Breast epithelium (tissue), 4 donors: ENCODE data around the gene NCAPH2. TPM values are rescaled to one million over a fixed set of nuclear protein-coding genes. Genes with fewer than 3 reads are reported as not detected.

Experiments
- DNase-seq, 2 donors: peaks; one replicate each; pipeline ENCODE4 v3.0.0-alpha.2; 2019; ENCODE audit warnings: low spot score in 2 of 2
- H3K27ac ChIP-seq, 2 donors: fragments of 200-600 bp; sonication (generic) in 1 of 2; one replicate each; pipeline ENCODE4 v1.5.1; 2016 to 2019; ENCODE audit warnings: mild to moderate bottlenecking in 1 of 2
- H3K27me3 ChIP-seq, 2 donors: fragments of 200-600 bp; sonication (generic) in 1 of 2; one replicate each; pipeline versions ENCODE4 v1.5.1 to v1.6.0; 2017 to 2019; ENCODE audit warnings: control low read depth in 1 of 2, mild to moderate bottlenecking in 1 of 2
- H3K36me3 ChIP-seq: fragments of 200-600 bp; one replicate; pipeline ENCODE4 v1.5.1; 2019
- H3K4me1 ChIP-seq, 2 donors: fragments of 200-600 bp; sonication (generic); one replicate each; pipeline ENCODE4 v1.5.1; 2016 to 2019; ENCODE audit warnings: control low read depth in 1 of 2
- H3K4me3 ChIP-seq, 3 donors: fragments of 200-600 bp; sonication (generic); 1 replicate in 2 of 3; 2 replicates in 1 of 3; pipeline ENCODE4 v1.5.1; 2016 to 2019; ENCODE audit warnings: mild to moderate bottlenecking in 3 of 3, moderate library complexity in 2 of 3
- H3K9me3 ChIP-seq, 2 donors: fragments of 200-600 bp; sonication (generic) in 1 of 2; one replicate each; pipeline ENCODE4 v1.5.1; 2016 to 2019; ENCODE audit warnings: control low read depth in 1 of 2
- CTCF ChIP-seq, 3 donors: fragments of 450-650 bp; IDR thresholded peaks; one replicate each; pipeline ENCODE4 v1.5.1; 2016 to 2017; ENCODE audit warnings: antibody characterized with exemption in 3 of 3, mild to moderate bottlenecking in 3 of 3, moderate library complexity in 3 of 3
- POLR2A ChIP-seq: fragments of 450-650 bp; IDR thresholded peaks from one replicate; pipeline ENCODE4 v1.6.1; 2016; ENCODE audit warnings: antibody characterized with exemption, mild to moderate bottlenecking, moderate library complexity
- POLR2AphosphoS5 ChIP-seq, 3 donors: sonication (generic); formaldehyde crosslinking; IDR thresholded peaks; one replicate each; pipeline ENCODE4 v1.6.1; 2017; ENCODE audit warnings: antibody characterized with exemption in 3 of 3
- intact Hi-C: fragments of 100-400 bp; cut with DNase I; formaldehyde crosslinking; loops from one replicate; pipeline ENCODE4 v1.15.1; 2023; ENCODE audit warnings: low total_unique reads
- total RNA-seq, 3 donors: library from RNA; depleted of rRNA; stranded (reverse); fragments of >200 nt; gene quantifications; one replicate each; pipeline ENCODE4 v1.1.0, GENCODE V29; 2016

Gene NCAPH2
- total RNA-seq, 3 donors from 2014 or later: 25.9 to 48.2 (median 43.0) TPM

GRCh38 chr22:50569896-50570535 lies 62.0 kb downstream of the NCAPH2 start:
- Histone ChIP-seq H3K9me3 (no peaks in the 10 kb centered on the region), H3K4me3 (no peak overlapping the region), H3K36me3 (peaks cover 11% of the 10 kb centered on the region), H3K27ac (peak overlapping the region in 1 of 2 donors; percentile 58), H3K4me1 (no peaks in the 10 kb centered on the region), H3K27me3 (no peaks in the 10 kb centered on the region)
- TF ChIP-seq CTCF (IDR thresholded peaks at IDR 0.05): no peak
- no peak for TF ChIP-seq POLR2AphosphoS5 (IDR thresholded peaks at IDR 0.05)
- TF ChIP-seq POLR2A: no peak
- DNase-seq: no peak
- intact Hi-C loops: no loop called here

DNA sequence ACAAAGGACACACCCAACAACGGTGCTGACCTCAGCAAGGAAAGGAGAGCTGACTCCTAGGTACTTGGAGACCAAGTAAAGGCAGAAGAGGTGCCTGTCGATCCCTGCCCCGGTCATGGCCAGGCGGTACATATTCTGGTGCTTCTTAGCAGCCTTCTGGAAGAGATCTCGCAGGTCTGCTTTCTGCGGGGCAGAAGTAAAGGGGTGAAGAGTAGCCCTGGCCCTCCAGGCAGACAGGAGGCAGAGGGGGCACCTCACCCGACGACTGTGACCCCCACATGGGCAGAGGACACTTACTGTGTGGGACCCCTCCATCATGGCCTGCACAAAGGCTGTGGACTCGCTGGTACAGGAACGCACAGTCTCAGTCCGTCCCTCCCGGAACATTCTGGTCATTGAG lies 62.8 kb downstream of the NCAPH2 start:
- Histone ChIP-seq H3K27ac (peak overlapping the region; percentile 3 to 58), H3K36me3 (peaks cover 11% of the 10 kb centered on the region), H3K4me1 (no peaks in the 10 kb centered on the region), H3K9me3 (no peaks in the 10 kb centered on the region), H3K27me3 (no peaks in the 10 kb centered on the region), H3K4me3 (no peak overlapping the region)
- intact Hi-C loops: no loop called here
- no peak for DNase-seq
- no peak for TF ChIP-seq CTCF (IDR thresholded peaks at IDR 0.05)

GRCh38 chr22:50571264-50572175 lies 63.5 kb downstream of the NCAPH2 start:
- TF ChIP-seq POLR2A (no peak), CTCF (IDR thresholded peaks at IDR 0.05) (no peak), POLR2AphosphoS5 (IDR thresholded peaks at IDR 0.05) (no peak)
- intact Hi-C loops: no loop called here
- H3K36me3 ChIP-seq: peaks cover 11% of the 10 kb centered on the region
- no peak for DNase-seq
- H3K27ac ChIP-seq: peak overlapping the region; percentile 3 to 58
- H3K4me1 ChIP-seq: no peaks in the 10 kb centered on the region
- no peaks in the 10 kb centered on the region for H3K9me3 ChIP-seq
- no peaks in the 10 kb centered on the region for H3K27me3 ChIP-seq
- H3K4me3 ChIP-seq: no peak overlapping the region

- peaks cover 11% of the 10 kb centered on the region for H3K36me3 ChIP-seq
- no peaks in the 10 kb centered on the region for H3K9me3 ChIP-seq
- no peaks in the 10 kb centered on the region for H3K4me1 ChIP-seq
- no peak overlapping the region for H3K27ac ChIP-seq
- no peak for DNase-seq
- no peak for TF ChIP-seq CTCF (IDR thresholded peaks at IDR 0.05)
- TF ChIP-seq POLR2A: no peak
- TF ChIP-seq POLR2AphosphoS5 (IDR thresholded peaks at IDR 0.05): no peak
- H3K27me3 ChIP-seq: no peaks in the 10 kb centered on the region
- intact Hi-C loops: no loop called here
- H3K4me3 ChIP-seq: no peak overlapping the region
Observed at GRCh38 chr22:50572965-50573364, 64.9 kb downstream of the NCAPH2 start.
